Activated naive CD8-positive, alpha-beta T cell treated with anti-CD3 and anti-CD28 coated beads, Interleukin-2, amount 50 U/mL, for 16 hours (primary cell): ENCODE results near the gene RINL.

Experiments
- DNase-seq: peaks from one replicate; pipeline ENCODE4 v3.0.0-alpha.2; 2020; ENCODE audit warnings: low read depth, low spot score

Gene RINL

DNA sequence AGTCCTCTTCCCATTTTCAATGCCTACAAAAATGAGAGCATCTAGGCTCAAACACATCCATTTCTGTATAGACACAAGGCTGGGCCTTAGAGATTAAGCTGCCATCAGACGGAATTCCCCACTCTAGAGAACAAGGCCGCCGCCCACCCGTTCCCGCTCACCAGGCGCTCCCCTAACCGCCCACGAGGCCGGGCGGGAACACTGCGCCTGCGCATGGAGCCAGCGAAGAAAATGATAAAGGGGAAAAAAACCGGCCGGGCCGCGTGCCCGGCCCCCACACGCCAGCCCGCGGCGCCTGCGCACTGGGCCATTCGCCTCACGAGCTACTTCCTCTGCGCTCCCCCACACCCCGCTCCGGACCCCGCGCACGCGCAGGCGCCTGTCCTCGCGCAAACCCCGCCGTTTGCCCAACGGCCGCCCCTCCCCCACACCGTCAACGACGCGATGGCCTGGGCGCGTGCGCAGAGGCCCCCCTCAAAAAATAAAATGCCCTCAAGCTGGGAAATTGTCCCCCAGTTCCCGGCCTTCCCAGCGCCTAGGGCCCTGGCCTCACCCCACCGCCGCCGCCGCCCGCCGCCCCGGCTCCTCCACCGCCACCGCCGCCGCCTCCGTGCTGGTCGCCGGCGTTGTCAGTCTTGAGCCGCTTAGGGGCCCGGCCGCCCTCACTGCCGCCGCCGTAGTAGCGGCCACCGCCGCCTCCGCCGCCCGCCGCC is 28.8 kb downstream of the RINL start:
- peak; percentile 97 for DNase-seq

DNA sequence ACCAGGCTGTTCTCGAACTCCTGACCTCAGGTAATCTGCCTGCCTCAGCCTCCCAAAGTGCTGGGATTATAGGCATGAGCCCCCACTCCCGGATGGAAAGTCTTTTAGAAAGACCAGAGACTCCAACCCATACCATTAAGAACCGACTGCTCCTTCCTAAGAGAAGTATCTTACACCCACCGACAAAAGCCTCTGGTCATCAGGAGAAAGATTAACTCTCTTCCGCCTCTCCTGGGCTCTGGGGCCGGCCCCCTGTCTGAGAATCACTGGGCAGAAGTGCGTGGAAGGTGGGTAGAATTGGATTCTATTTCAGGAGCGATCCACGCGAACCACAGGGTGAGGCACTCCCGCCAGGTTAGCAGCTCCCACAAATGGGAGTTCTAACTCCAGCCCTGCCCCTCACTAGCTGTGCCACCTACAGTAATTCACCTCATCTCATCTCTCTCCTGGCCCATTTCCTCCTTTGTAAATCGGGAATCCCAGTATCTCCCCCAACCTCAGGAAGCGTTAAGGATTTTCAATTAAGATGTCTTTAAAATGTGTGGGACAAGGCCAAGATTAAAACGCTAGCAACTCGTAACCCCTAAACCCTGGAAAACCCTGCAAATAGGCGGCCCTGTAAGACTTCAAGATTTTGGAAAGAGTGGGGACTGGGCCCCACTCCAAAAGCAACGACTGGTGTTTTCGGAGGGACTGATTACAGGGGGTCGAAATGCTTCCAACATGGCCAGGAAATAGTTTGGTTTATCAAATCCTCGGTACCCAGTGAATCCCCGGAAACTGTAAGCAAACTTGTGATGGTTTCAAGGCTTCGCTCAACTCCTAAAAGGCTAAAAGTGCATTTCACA is 29.6 kb downstream of the RINL start:
- no peak for DNase-seq

- DNase-seq = no peak
Observed at GRCh38 chr19:38846097-38846496, 32.0 kb downstream of the RINL start.

DNA sequence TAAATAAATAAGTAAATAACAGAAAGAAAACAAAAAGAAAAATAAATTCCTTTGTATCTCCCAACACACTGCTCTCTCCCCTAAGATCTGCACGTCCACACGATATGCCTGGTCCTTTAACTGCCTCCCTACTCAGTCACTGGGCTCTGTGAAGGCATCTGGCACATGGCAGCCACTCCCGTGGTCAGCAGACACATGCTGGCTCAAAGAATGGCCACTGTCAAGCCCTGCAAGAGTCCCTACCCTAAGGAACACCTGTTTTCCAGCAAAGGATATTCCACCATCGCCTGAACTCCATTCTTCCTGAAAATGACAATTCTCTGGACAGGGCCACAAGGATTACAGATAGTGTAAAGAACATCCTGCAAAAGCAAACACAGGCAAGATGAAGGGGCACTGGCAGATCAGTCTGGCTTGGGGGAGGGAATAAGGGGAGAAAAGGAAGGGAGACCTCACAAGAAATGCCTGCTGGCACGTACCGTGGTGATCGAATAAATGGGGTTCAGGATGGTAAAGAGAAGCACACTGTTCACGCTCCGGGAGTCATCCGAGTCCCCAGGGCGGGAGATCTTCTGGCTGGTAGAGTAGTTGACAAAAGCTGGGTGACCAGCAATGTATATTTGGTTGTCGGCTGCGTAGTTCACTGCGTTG is 32.6 kb downstream of the RINL start:
- no peak for DNase-seq

DNA sequence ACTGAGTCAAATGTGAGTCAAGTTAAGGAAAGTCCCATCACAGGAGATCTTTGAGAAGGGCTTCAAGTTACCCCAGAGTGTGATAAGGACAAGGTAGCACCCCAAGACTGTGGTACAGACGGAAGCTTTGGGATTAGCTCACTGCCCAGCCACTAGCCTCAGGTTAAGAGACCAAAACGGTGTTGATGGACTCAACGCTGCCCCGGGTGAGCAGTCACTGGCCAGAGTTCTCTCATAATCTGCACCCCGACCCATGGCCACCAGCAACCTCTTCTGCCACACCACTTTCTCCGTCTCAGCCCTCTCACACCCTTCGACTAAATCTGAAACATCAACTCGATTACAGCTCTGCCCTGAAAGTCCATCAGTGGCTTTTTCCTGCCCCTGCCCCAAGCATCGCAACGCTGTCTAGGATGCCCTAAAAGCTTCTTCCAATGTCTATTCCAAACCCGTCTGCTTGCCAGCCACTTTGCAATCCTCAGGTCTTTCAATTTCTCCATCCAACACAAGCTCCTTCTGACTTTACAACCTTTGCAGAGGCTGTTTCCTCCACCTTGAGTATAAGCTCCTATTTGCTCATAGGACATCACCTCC is 33.9 kb downstream of the RINL start:
- DNase-seq = no peak

GRCh38 chr19:38843175-38843758 is 34.8 kb downstream of the RINL start:
- no peak for DNase-seq

GRCh38 chr19:38842439-38843174 is 35.5 kb downstream of the RINL start:
- DNase-seq = no peak

GRCh38 chr19:38841787-38842438 is 36.2 kb downstream of the RINL start:
- DNase-seq = no peak

- no peak for DNase-seq
Observed at GRCh38 chr19:38841180-38841766, 36.8 kb downstream of the RINL start.

DNA sequence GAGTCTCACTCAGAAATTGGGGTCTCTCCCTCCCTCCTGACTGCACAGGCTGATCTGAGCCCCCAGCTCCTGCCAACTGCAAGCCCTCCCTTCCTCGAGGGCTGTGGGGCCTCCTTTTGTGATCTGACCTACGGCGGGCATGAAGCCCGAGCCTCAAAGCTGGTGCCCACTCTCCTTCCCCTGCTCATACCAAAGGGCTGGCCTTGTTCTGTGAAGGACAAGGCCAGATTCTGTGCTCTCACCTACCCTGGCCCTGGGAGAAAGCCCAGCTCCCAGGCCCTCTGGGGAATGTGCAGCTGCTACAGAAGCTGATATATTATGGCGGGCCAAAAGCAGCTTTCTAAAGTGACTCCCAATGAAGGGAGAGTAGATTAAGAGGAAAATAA is 37.5 kb downstream of the RINL start:
- DNase-seq = no peak

GRCh38 chr19:38839816-38840582 is 38.1 kb downstream of the RINL start:
- no peak for DNase-seq

DNA sequence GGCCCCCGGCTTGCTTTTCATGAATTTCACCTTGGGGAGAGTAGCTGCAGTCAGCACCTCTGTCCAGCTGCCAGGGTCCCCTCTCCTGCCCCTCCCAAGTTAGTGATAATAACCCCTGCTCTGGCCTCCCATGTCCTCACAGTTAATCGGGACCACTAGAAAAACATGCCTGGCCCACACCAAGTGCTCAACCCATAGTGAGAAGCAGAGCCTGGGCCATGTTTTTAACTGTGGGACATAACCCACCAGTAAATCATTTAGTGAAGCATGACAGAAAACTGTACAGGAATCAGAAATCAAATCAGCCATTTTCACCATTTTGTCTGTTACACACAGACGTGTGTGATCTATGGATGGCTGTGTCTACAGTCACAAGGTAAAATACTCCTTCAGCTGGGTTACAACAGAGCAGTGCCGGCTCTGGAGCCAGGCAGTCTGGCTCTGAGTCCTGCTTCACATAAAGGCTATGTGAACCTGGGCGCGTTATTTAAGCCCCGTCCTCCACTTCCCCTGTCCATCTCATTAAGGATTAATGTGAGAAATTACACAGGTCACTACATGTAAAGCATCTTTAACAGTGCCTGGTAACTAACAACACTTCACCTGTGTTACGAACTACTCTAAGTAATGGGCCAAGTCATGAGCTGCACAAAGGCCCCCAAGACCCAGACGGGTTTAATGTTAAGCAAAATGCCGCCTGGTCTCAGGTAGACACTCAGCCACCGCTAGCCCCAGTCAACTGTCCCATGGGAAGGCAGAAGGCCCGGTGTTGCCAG is 38.9 kb downstream of the RINL start:
- DNase-seq = no peak

GRCh38 chr19:38838208-38838985 is 39.7 kb downstream of the RINL start:
- DNase-seq = peak; percentile 39

GRCh38 chr19:38837656-38838121 is 40.4 kb downstream of the RINL start:
- DNase-seq = no peak

DNA sequence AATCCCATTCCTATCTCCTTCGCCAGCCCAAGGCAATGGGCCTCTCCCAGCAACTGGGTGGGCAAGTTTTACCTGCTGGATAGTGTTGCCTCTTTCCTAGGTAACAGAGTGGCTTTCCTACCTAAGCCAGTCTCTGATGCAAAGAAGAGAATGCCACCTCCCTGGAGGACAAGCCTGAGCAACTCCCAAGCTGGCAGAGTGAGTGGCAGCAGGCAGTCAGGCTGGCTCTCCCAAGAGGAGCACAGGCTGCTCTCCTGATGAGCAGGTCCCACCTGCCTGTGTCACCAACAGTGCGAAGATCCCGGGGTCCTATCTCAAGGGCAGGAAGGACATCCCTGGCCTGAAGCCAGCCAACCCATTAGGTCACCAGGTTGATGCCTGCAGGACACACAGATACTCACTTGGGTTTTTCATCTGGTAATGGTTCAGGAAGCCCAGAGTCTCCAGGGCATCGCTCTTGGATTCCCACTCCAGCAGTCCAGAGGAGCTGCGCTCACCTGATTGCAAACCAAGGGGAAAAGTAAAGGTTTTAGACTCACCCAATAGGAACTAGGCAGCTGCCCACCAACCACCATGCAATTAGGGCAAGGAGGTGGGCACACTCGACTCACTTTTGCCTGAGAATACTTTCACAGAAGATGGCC is 41.0 kb downstream of the RINL start:
- DNase-seq = no peak

DNA sequence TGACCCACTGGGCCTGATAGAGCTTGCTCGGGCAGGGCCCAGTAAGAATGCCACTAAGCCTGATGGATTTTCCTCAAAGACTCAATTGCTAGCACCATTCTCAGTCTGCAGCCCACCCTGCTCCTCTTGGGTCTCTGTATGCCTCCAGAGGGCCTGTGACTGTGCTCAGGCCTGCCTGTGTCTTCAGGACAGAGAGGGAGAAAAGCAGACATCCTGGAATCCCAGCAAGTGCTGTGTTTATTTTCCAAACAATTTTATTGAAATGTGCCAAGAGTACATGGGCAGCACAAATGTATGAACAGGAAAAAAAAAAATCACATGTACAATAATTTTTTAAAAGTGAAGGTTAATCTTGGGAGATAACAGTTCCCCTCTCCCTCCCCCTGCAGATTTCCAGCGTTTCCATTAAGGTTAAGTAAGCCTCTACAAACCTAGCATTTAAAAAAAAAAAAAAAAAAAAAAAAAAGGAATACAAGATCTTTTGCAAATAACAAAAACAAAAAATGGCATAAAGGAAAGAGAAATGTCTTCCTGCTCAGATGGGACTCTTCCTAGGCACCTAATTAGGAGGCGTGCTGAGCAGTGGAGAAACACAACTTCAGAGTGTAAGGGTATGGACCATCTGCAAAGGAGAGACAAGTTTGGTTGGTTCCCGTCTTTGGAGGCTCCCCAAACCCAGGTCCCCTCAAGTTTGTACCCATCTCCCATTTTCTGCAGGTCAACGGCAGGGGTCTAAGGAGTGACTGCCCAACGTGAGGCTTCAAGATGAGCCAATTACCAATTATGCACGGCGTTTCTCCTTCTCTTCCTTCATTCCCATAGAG is 41.7 kb downstream of the RINL start:
- DNase-seq = no peak
